AG09319 (cell line): ENCODE results near the gene CPA4.
A peak's percentile ranks its signal among the peaks of the same experiment; 100 is the strongest.
"Not testable (repeated sequence)": the region's sequence is repeated elsewhere in the genome, so short reads cannot be mapped to it uniquely, and the experiment has no call there.

Experiments
- DNase-seq: peaks from one replicate; pipeline ENCODE4 v3.0.0-alpha.2; 2010; ENCODE audit warnings: low read depth; ENCODE audit errors: extremely low read depth
- TF ChIP-seq, protein P1 (sequence below): IDR thresholded peaks from 2 replicates; pipeline ENCODE4 v1.5.1; 2011; ENCODE audit warnings: low read depth, mild to moderate bottlenecking, inconsistent platforms, low read length, moderate library complexity

Gene CPA4, protein sequence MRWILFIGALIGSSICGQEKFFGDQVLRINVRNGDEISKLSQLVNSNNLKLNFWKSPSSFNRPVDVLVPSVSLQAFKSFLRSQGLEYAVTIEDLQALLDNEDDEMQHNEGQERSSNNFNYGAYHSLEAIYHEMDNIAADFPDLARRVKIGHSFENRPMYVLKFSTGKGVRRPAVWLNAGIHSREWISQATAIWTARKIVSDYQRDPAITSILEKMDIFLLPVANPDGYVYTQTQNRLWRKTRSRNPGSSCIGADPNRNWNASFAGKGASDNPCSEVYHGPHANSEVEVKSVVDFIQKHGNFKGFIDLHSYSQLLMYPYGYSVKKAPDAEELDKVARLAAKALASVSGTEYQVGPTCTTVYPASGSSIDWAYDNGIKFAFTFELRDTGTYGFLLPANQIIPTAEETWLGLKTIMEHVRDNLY

DNA sequence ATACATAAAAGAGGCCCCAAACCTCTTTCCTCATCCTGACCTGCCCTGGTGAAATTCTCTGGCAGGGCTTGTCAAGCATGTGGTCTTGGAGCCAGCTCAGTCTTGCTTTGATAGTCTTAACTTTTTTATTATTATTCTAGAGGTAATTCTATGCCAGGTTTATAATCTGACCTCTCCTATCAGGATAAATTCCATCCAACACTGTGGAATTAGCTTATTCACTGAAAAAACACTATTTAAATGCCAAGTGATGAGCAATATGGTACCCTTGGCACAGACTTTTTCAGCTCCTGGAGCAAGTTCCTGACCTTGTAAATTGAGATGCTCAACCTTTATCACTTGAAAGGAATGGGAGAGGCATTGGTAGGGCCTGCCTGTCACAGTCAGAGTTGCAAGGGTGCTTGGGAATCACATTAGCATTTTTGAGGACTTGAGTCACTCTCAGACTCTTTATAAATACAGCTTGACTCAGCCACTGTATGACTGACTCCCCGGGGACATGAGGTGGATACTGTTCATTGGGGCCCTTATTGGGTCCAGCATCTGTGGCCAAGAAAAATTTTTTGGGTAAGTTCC lies at the start of gene CPA4:
Gene CPA4 (plus strand): TSS at position 480 of the 576 bp plus-strand sequence. CDS start 20 bp downstream, at position 500.
- peak; percentile 67 for DNase-seq
- TF ChIP-seq, protein P1, sequence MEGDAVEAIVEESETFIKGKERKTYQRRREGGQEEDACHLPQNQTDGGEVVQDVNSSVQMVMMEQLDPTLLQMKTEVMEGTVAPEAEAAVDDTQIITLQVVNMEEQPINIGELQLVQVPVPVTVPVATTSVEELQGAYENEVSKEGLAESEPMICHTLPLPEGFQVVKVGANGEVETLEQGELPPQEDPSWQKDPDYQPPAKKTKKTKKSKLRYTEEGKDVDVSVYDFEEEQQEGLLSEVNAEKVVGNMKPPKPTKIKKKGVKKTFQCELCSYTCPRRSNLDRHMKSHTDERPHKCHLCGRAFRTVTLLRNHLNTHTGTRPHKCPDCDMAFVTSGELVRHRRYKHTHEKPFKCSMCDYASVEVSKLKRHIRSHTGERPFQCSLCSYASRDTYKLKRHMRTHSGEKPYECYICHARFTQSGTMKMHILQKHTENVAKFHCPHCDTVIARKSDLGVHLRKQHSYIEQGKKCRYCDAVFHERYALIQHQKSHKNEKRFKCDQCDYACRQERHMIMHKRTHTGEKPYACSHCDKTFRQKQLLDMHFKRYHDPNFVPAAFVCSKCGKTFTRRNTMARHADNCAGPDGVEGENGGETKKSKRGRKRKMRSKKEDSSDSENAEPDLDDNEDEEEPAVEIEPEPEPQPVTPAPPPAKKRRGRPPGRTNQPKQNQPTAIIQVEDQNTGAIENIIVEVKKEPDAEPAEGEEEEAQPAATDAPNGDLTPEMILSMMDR, result no peak

DNA sequence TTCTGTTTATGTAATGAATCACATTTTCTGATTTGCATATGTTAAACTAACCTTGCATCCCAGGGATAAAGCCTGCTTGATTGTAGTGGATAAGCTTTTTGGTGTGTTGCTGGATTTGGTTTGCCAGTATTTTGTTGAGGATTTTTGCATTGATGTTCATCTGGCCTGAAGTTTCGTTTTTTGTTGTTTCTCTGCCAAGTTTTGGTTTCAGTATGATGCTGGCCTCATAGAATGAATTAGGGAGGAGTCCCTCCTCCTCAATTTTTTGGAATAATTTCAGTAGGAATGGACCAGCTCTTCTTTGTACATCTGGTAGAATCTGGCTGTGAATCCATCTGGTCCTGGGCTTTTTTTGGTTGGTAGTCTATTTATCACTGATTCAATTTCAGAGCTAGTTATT lies 49.5 kb upstream of the CPA4 start:
- not testable (repeated sequence) for DNase-seq

DNA sequence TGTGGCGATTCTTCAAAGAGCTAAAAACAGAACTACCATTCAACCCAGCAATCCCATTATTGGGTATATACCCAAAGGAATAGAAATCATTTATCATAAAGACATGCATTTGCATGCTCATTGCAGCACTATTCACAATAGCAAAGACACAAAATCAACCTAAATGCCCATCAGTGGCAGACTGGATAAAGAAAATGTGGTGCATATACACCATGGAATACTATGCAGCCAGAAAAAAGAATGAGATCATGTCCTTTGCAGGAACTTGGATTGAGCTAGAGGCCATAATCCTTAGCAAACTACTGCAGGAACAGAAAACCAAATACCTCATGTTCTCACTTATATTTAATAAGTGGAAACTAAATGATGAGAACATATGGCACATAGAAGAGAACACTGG lies 46.5 kb upstream of the CPA4 start:
- DNase-seq, result not testable (repeated sequence)

DNA sequence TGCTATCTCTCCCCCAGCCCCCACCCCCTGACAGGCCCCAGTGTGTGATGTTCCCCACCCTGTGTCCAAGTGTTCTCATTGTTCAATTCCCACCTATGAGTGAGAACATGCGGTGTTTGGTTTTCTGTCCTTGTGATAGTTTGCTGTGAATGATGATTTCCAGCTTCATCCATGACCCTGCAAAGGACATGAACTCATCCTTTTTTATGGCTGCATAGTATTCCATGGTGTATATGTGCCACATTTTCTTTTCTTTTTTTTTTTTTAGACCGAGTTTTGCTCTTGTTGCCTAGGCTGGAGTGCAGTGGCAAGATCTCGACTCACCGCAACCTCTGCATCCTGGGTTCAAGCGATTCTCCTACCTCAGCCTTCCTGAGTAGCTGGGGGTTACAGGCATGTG lies 44.1 kb upstream of the CPA4 start:
- DNase-seq, result not testable (repeated sequence)

DNA sequence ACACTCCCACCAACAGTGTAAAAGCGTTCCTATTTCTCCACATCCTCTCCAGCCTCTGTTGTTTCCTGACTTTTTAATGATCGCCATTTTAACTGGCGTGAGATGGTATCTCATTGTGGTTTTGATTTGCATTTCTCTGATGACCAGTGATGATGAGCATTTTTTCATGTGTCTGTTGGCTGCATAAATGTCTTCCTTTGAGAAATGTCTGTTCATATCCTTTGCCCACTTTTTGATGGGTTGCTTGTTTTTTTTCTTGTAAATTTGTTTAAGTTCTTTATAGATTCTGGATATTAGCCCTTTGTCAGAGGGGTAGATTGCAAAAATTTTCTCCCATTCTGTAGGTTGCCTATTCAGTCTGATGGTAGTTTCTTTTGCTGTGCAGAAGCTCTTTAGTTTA lies 43.3 kb upstream of the CPA4 start:
- DNase-seq, result not testable (repeated sequence)

DNA sequence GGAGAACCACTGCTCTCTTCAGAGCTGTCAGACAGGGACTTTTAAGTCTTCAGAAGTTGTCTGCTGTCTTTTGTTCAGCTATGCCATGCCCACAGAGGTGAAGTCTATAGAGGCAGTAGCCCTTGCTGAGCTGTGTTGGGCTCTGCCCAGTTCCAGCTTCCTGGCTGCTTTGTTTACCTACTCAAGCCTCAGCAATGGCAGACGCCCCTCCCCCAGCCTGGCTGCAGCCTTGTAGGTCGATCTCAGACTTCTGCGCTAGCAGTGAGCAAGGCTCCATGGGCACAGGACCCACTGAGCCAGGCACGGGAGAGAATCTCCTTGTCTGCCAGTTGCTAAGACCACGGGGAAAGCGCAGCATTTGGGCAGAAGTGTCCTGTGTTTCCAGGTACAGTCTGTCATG lies 38.4 kb upstream of the CPA4 start:
- TF ChIP-seq, protein P1, result no peak
- no peak for DNase-seq

DNA sequence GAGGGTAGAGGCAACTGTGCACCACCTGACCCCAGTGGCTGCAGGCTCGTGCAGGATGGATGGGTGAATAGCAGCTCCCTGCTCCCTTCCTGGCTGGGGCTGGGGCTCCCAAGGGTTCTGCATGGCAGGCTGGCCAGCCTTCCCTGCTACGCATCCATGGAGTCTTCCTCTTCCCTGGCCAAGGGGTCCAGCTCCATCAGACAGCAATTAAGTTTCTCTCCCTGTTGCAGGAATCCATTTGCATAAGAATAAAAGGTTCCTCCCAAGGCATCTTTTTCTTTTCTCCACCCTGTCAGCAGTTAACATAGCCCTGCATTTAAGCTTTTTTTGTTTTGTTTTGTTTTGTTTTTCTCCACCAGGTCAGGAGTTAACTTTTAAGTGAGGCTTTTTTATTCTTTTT lies 36.3 kb upstream of the CPA4 start:
- TF ChIP-seq, protein P1, result no peak

DNA sequence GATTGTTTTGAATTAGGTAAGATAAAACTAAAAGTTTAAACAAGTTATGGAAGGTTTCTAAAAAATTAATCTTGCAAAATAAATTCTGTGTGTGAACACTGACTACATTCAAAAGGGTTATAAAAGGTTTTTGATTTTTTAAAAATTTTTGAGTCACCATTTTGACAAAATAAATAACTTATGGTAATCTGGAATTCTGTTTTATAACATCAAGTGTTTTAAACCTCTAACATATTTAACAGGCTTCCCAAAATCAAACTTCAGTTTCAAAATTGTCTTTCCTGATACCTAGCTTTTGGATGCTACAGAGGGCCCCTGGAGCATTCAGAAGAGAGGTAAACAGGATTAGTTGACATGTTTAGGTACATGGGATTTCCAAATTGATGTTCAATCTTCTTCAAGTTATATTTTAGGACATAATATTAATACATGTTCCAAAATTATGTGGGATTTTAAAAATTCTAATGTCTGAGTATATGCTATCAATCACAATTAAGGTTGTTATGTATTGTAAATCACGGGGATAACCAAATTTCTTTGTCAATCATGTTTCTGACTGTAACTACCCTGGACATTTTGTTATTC lies 34.4 kb upstream of the CPA4 start:
- TF ChIP-seq, protein P1, result no peak
- no peak for DNase-seq

More for the DNA sequence above, 36.3 kb upstream of the CPA4 start:
- no peak for DNase-seq

DNA sequence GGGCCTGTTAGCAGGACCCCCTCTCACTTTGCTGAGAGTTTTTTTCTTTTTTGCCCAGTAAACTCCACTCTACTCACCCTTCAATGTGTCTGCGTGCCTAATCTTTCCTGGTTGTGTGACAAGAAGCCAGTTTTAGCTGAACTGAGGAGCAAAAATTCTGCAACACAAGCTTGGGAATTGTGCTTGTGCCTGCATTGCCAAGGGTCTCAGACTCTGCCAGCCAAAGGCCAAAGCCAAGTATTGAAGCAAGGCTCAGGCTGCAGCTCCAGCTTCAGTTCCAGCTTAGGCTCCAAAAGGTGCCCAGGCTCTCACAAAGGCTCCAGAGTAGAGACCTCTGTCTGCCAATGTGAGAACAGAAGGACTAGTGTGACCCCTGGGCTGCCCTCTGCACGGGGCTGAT lies 30.5 kb upstream of the CPA4 start:
- TF ChIP-seq, protein P1, result no peak
- no peak for DNase-seq
